Stomach (tissue), 9 donors: ENCODE data around the gene ADAMTS13. TPM values are rescaled to one million over a fixed set of nuclear protein-coding genes. Genes with fewer than 3 reads are reported as not detected.

Source experiments
- DNase-seq, 2 donors: peaks; one replicate each; pipeline versions ENCODE4 v3.0.0 to v3.0.0-alpha.2; 2013 to 2019
- H3K27ac ChIP-seq, 5 donors: fragments of 200-600 bp in 4 of 5; sonication (generic) in 4 of 5; one replicate each; pipeline ENCODE4 v1.5.1; 2013 to 2019; ENCODE audit warnings: mild to moderate bottlenecking in 1 of 5, moderate library complexity in 1 of 5
- H3K27me3 ChIP-seq, 3 donors: fragments of 200-600 bp; sonication (generic); one replicate each; pipeline ENCODE4 v1.5.1; 2017 to 2019; ENCODE audit warnings: mixed run types in 1 of 3
- H3K36me3 ChIP-seq, 4 donors: fragments of 200-600 bp; sonication (generic); 1 replicate in 3 of 4; 2 replicates in 1 of 4; pipeline ENCODE4 v1.5.1; 2016 to 2019
- H3K4me1 ChIP-seq, 4 donors: fragments of 200-600 bp; sonication (generic); one replicate each; pipeline ENCODE4 v1.5.1; 2016 to 2019
- H3K4me3 ChIP-seq, 4 donors: fragments of 200-600 bp; sonication (generic) in 3 of 4; one replicate each; pipeline ENCODE4 v1.5.1; 2016 to 2019; ENCODE audit warnings: mild to moderate bottlenecking in 1 of 4
- H3K9me3 ChIP-seq, 4 donors: fragments of 200-600 bp; sonication (generic); one replicate each; pipeline ENCODE4 v1.5.1; 2016 to 2019
- EP300 ChIP-seq: sonication (generic); formaldehyde crosslinking; IDR thresholded peaks from one replicate; pipeline ENCODE4 v1.6.1; 2017; ENCODE audit warnings: antibody characterized with exemption
- POLR2A ChIP-seq, 4 donors: fragments of 450-650 bp; IDR thresholded peaks; one replicate each; pipeline ENCODE4 v1.6.1; 2016; ENCODE audit warnings: antibody characterized with exemption in 4 of 4, control low read depth in 2 of 4, mild to moderate bottlenecking in 1 of 4, moderate library complexity in 1 of 4
- POLR2AphosphoS5 ChIP-seq, 3 donors: sonication (generic); formaldehyde crosslinking; IDR thresholded peaks; one replicate each; pipeline ENCODE4 v1.6.1; 2016; ENCODE audit warnings: antibody characterized with exemption in 3 of 3
- WGBS, 5 donors: extraction: QIAGEN DNeasy Blood & Tissue Kit in 3 of 5; methylation state at CpG; one replicate each; pipeline versions ENCODE4 v1.1.5 to v1.1.7; 2013 to 2018; 5-methylcytosine and 5-hydroxymethylcytosine counted together
- intact Hi-C: fragments of 100-400 bp; cut with DNase I; formaldehyde crosslinking; loops from one replicate; pipeline ENCODE4 v1.15.1; 2023; ENCODE audit warnings: low total_unique reads
- polyA plus RNA-seq, 3 donors: library from polyadenylated mRNA; stranded (reverse); fragments of 200-250 nt; gene quantifications; one replicate each; pipeline ENCODE4 v1.2.3, GENCODE V29; 2013
- total RNA-seq, 5 donors: library from RNA; depleted of rRNA; stranded (reverse); fragments of >200 nt; gene quantifications; one replicate each; pipeline versions ENCODE4 v1.1.0 to v1.2.3, GENCODE V29; 2014 to 2016
- TF ChIP-seq, protein P1 (sequence below), 7 experiments: fragments of 450-650 bp in 4 of 7; fragments of 200-600 bp in 3 of 7; sonication (generic) in 3 of 7; IDR thresholded peaks; one replicate each; pipeline ENCODE4 v1.5.1; 2016 to 2019; ENCODE audit warnings: antibody characterized with exemption in 7 of 7, control low read depth in 2 of 7, mild to moderate bottlenecking in 1 of 7
- donor health status: healthy with polysubstance abuse.
- donor health status: Bipolar disorder and iron deficiency.
- donor health status: healthy.

Gene ADAMTS13
- total and polyA plus RNA-seq, 8 donors = 4.6 to 19.6 (median 7.5) TPM; not detected in 1

DNA sequence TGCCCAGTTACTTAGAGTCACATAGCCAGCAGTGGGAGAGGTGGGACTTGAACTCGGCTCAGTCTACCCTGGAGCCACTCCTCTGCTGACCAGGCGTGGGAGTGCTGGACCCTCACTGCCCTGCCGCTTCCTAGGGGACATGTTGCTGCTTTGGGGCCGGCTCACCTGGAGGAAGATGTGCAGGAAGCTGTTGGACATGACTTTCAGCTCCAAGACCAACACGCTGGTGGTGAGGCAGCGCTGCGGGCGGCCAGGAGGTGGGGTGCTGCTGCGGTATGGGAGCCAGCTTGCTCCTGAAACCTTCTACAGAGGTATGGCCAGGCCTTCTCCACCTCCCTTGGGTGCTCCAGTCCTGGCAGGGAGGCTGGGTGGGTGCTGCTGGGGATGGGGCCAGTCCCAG, 34.2 kb downstream of the ADAMTS13 start:
- Histone ChIP-seq H3K4me3 (no peak overlapping the region), H3K27ac (no peak overlapping the region), H3K27me3 (no peaks in the 10 kb centered on the region), H3K36me3 (no peaks in the 10 kb centered on the region), H3K4me1 (peaks cover 17 to 25% (median 19%) of the 10 kb centered on the region in 4 donors), H3K9me3 (no peaks in the 10 kb centered on the region)
- TF ChIP-seq EP300 (no peak), POLR2AphosphoS5 (IDR thresholded peaks at IDR 0.05) (no peak), POLR2A (IDR thresholded peaks at IDR 0.05) (no peak)
- TF ChIP-seq, protein P1, sequence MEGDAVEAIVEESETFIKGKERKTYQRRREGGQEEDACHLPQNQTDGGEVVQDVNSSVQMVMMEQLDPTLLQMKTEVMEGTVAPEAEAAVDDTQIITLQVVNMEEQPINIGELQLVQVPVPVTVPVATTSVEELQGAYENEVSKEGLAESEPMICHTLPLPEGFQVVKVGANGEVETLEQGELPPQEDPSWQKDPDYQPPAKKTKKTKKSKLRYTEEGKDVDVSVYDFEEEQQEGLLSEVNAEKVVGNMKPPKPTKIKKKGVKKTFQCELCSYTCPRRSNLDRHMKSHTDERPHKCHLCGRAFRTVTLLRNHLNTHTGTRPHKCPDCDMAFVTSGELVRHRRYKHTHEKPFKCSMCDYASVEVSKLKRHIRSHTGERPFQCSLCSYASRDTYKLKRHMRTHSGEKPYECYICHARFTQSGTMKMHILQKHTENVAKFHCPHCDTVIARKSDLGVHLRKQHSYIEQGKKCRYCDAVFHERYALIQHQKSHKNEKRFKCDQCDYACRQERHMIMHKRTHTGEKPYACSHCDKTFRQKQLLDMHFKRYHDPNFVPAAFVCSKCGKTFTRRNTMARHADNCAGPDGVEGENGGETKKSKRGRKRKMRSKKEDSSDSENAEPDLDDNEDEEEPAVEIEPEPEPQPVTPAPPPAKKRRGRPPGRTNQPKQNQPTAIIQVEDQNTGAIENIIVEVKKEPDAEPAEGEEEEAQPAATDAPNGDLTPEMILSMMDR (IDR thresholded peaks at IDR 0.05) = no peak
- WGBS, 5 donors = 87 to 97% (median 92%) methylated on average over 8 to 9 of the region's 9 CpGs
- intact Hi-C loops = no loop called here
- no peak for DNase-seq

DNA sequence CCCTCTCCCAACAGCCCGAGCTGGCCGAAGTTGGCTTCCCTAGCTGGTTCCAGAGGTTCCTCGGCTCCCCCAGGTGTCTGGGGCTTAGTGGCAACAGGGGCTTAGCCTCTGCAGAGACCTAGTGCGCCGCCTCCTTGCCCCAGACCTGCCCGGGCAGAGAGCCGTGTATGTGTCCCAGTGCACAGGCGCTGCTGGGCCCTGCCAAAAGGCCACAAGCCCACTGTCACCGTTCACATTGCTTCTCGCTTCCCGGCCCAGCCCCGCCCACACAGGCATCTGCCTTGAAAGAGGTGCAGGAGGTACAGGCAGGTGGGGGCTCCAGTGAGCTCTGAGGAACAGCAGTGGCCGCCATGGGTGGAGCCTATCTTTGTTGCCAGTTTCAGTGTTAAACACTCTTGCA, 35.1 kb downstream of the ADAMTS13 start:
- Histone ChIP-seq H3K36me3 (no peaks in the 10 kb centered on the region), H3K4me1 (peaks cover 25 to 34% (median 28%) of the 10 kb centered on the region in 4 donors), H3K9me3 (no peaks in the 10 kb centered on the region), H3K27ac (no peak overlapping the region), H3K27me3 (no peaks in the 10 kb centered on the region), H3K4me3 (no peak overlapping the region)
- 82 to 89% (median 87%) methylated on average over 12 to 13 of the region's 13 CpGs for WGBS, 5 donors
- DNase-seq = no peak
- intact Hi-C loops = no loop called here
- no peak for TF ChIP-seq POLR2AphosphoS5 (IDR thresholded peaks at IDR 0.05)
- TF ChIP-seq EP300 = no peak
- TF ChIP-seq, protein P1 (IDR thresholded peaks at IDR 0.05) = no peak

DNA sequence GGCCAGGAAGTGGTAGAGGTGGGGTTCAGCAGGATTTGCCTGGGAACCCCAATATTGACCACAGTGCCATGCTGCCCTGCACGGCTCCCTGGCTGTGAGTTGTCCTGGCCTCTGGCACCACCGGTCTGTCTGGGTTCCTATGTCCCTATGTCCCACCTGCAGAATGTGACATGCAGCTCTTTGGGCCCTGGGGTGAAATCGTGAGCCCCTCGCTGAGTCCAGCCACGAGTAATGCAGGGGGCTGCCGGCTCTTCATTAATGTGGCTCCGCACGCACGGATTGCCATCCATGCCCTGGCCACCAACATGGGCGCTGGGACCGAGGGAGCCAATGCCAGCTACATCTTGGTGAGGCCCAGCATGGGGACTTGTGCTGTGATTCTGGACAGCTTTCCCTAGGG, 35.6 kb downstream of the ADAMTS13 start:
- 91 to 97% (median 95%) methylated on average over 10 to 11 of the region's 11 CpGs for WGBS, 5 donors
- no peak for DNase-seq
- intact Hi-C loops = no loop called here
- Histone ChIP-seq H3K27me3 (no peaks in the 10 kb centered on the region), H3K36me3 (no peaks in the 10 kb centered on the region), H3K4me3 (no peak overlapping the region), H3K4me1 (peaks cover 30 to 39% (median 33%) of the 10 kb centered on the region in 4 donors), H3K9me3 (no peaks in the 10 kb centered on the region), H3K27ac (no peak overlapping the region)
- no peak for TF ChIP-seq POLR2A (IDR thresholded peaks at IDR 0.05)
- TF ChIP-seq, protein P1 (IDR thresholded peaks at IDR 0.05) = no peak
- no peak for TF ChIP-seq EP300
- TF ChIP-seq POLR2AphosphoS5 (IDR thresholded peaks at IDR 0.05) = no peak

DNA sequence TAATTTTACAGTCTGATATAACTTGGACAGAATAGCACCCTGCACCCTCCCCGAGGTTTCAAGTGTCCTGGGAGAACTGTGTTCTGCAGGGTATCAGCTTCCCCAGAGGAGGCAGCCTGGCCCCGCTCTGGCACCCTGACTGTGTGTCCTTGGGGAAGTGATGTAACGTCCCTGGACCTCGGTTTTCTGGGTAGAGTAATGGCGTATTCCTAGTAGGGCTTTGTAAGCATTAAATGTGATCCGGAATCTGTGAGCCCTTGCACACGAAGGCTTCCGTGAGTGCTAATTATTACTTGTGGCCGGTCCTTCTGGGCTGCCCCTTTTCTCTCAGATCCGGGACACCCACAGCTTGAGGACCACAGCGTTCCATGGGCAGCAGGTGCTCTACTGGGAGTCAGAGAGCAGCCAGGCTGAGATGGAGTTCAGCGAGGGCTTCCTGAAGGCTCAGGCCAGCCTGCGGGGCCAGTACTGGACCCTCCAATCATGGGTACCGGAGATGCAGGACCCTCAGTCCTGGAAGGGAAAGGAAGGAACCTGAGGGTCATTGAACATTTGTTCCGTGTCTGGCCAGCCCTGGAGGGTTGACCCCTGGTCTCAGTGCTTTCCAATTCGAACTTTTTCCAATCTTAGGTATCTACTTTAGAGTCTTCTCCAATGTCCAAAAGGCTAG, 36.6 kb downstream of the ADAMTS13 start:
- WGBS, 5 donors = 73 to 78% (median 74%) methylated on average over 16 of the region's 16 CpGs
- Histone ChIP-seq H3K4me1 (peaks cover 31 to 44% (median 38%) of the 10 kb centered on the region in 4 donors), H3K27ac (peak overlapping the region in 4 of 5 donors; percentile 96 to 98 (median 98)), H3K27me3 (no peaks in the 10 kb centered on the region), H3K4me3 (peak overlapping the region; percentile 63 to 86 (median 73)), H3K9me3 (no peaks in the 10 kb centered on the region), H3K36me3 (peaks cover 0 to 7% (median 7%) of the 10 kb centered on the region in 4 donors)
- TF ChIP-seq EP300 (no peak), POLR2AphosphoS5 (IDR thresholded peaks at IDR 0.05) (no peak), POLR2A (IDR thresholded peaks at IDR 0.05) (no peak)
- TF ChIP-seq, protein P1 (IDR thresholded peaks at IDR 0.05) = no peak
- no peak for DNase-seq
- intact Hi-C loops = no loop called here
